ENCODE measurements around the gene BCAS1. TPM values are rescaled to one million over a fixed set of nuclear protein-coding genes. Genes with fewer than 3 reads are reported as not detected.

The BCAS1 gene
- total and polyA plus RNA-seq, 10 of the 15 experiments (the other 5 are each of a cell fraction or from before 2014, with no cell fraction given): 0.21 to 1.4 (median 0.55) TPM

DNA sequence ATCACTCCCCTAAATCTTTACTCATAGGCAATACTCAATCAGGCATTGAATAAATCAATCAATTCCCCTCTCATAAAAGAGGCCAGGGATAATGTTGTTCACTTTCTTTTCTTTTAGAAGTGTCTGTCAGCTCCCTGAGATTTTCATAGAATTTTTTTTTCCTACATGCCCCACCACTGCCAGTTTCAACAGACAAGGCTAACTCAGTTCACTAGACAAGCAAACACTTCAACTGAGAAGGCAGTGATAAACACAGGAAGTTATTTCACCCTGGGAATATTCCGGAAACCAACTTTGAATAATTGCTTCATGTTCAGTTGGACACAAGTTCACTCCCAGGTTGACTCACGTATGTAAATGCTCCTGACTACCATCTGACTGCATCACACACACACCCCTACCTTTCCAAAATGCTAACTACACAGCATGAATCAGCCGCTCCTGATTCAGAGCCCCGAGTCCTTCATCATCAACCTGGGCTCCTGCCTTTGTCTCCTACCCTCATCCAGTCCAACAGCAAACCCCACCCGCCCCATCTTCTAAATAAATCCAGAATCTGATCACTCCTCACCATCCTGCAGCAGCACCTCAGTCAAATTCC, 143.9 kb downstream of the BCAS1 start (continued):
- TF ChIP-seq, protein P1, sequence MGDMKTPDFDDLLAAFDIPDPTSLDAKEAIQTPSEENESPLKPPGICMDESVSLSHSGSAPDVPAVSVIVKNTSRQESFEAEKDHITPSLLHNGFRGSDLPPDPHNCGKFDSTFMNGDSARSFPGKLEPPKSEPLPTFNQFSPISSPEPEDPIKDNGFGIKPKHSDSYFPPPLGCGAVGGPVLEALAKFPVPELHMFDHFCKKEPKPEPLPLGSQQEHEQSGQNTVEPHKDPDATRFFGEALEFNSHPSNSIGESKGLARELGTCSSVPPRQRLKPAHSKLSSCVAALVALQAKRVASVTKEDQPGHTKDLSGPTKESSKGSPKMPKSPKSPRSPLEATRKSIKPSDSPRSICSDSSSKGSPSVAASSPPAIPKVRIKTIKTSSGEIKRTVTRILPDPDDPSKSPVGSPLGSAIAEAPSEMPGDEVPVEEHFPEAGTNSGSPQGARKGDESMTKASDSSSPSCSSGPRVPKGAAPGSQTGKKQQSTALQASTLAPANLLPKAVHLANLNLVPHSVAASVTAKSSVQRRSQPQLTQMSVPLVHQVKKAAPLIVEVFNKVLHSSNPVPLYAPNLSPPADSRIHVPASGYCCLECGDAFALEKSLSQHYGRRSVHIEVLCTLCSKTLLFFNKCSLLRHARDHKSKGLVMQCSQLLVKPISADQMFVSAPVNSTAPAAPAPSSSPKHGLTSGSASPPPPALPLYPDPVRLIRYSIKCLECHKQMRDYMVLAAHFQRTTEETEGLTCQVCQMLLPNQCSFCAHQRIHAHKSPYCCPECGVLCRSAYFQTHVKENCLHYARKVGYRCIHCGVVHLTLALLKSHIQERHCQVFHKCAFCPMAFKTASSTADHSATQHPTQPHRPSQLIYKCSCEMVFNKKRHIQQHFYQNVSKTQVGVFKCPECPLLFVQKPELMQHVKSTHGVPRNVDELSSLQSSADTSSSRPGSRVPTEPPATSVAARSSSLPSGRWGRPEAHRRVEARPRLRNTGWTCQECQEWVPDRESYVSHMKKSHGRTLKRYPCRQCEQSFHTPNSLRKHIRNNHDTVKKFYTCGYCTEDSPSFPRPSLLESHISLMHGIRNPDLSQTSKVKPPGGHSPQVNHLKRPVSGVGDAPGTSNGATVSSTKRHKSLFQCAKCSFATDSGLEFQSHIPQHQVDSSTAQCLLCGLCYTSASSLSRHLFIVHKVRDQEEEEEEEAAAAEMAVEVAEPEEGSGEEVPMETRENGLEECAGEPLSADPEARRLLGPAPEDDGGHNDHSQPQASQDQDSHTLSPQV (IDR thresholded peaks at IDR 0.05): peak; percentile 64; the same call in 1 of the 2 replicates
- TF ChIP-seq CHD2 (IDR thresholded peaks at IDR 0.05; ENCODE audit: borderline replicate concordance, low read depth, low read length): peak; percentile 49; the same call in 1 of the 2 replicates
- no peak for TF ChIP-seq KAT2A (conservative IDR thresholded peaks at IDR 0.05; ENCODE audit: control insufficient read depth, low read depth, low read length)
- TF ChIP-seq MEF2B (IDR thresholded peaks at IDR 0.05; ENCODE audit: partially characterized antibody, poor library complexity, severe bottlenecking): peak; percentile 89
- TF ChIP-seq SIN3A (IDR thresholded peaks at IDR 0.05; ENCODE audit: low read depth, low read length): no peak
- no peak for TF ChIP-seq NR2C1 (IDR thresholded peaks at IDR 0.05)
- TF ChIP-seq, protein P2, sequence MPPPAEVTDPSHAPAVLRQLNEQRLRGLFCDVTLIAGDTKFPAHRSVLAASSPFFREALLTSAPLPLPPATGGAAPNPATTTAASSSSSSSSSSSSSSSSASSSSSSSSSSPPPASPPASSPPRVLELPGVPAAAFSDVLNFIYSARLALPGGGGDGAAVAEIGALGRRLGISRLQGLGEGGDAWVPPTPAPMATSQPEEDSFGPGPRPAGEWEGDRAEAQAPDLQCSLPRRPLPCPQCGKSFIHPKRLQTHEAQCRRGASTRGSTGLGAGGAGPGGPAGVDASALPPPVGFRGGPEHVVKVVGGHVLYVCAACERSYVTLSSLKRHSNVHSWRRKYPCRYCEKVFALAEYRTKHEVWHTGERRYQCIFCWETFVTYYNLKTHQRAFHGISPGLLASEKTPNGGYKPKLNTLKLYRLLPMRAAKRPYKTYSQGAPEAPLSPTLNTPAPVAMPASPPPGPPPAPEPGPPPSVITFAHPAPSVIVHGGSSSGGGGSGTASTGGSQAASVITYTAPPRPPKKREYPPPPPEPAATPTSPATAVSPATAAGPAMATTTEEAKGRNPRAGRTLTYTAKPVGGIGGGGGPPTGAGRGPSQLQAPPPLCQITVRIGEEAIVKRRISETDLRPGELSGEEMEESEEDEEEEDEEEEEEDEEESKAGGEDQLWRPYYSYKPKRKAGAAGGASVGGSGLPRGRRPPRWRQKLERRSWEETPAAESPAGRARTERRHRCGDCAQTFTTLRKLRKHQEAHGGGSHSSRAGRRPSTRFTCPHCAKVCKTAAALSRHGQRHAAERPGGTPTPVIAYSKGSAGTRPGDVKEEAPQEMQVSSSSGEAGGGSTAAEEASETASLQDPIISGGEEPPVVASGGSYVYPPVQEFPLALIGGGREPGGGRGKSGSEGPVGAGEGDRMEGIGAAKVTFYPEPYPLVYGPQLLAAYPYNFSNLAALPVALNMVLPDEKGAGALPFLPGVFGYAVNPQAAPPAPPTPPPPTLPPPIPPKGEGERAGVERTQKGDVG (CRISPR knock-in tag; IDR thresholded peaks at IDR 0.05): no peak
- TF ChIP-seq CBX5 (IDR thresholded peaks at IDR 0.05; ENCODE audit: low read depth): 0 out of 2 replicates have a peak, but pooled peaks have one; percentile 61
- TF ChIP-seq RFX5 (IDR thresholded peaks at IDR 0.05; ENCODE audit: low read depth, low read length): no peak
- no peak for TF ChIP-seq SP1 (IDR thresholded peaks at IDR 0.05; ENCODE audit: low read depth, low read length)
- peak; percentile 52; the same call in 1 of the 2 replicates for TF ChIP-seq RAD51 (IDR thresholded peaks at IDR 0.05)
- no peak for TF ChIP-seq ZNF622 (IDR thresholded peaks at IDR 0.05)
- no peak for TF ChIP-seq MYC (IDR thresholded peaks at IDR 0.05; ENCODE audit: insufficient read depth, insufficient read length, insufficient replicate concordance, low read length, severe bottlenecking)
- 0 out of 2 replicates have a peak, but pooled peaks have one; percentile 7 for TF ChIP-seq SMC3 (IDR thresholded peaks at IDR 0.05; ENCODE audit: borderline replicate concordance, low read length)
- peak; percentile 61 for TF ChIP-seq CREB1 (IDR thresholded peaks at IDR 0.05; ENCODE audit: low read depth)
- 0 out of 2 replicates have a peak, but pooled peaks have one; percentile 44 for TF ChIP-seq TCF3 (IDR thresholded peaks at IDR 0.05; ENCODE audit: borderline replicate concordance, insufficient read depth, low read depth, low read length)
- TF ChIP-seq MTA2 (IDR thresholded peaks at IDR 0.05; ENCODE audit: low read depth): peak; percentile 81
- TF ChIP-seq SMAD5 (IDR thresholded peaks at IDR 0.05; ENCODE audit: low read depth): 0 out of 2 replicates have a peak, but pooled peaks have one; percentile 65
- no peak for TF ChIP-seq EGR1 (IDR thresholded peaks at IDR 0.05; ENCODE audit: borderline replicate concordance in 1 of 2, low read depth in 2 of 2, low read length in 2 of 2)
- TF ChIP-seq, protein P3, sequence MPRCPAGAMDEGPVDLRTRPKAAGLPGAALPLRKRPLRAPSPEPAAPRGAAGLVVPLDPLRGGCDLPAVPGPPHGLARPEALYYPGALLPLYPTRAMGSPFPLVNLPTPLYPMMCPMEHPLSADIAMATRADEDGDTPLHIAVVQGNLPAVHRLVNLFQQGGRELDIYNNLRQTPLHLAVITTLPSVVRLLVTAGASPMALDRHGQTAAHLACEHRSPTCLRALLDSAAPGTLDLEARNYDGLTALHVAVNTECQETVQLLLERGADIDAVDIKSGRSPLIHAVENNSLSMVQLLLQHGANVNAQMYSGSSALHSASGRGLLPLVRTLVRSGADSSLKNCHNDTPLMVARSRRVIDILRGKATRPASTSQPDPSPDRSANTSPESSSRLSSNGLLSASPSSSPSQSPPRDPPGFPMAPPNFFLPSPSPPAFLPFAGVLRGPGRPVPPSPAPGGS (IDR thresholded peaks at IDR 0.05; ENCODE audit: borderline replicate concordance, insufficient read depth, low read depth, low read length, poor library complexity, severe bottlenecking): peak; percentile 70
- TF ChIP-seq RAD21 (IDR thresholded peaks at IDR 0.05; ENCODE audit: insufficient read depth, low read depth, low read length): no peak
- no peak for TF ChIP-seq RBBP5 (conservative IDR thresholded peaks at IDR 0.05)
